HepG2 (cell line): ENCODE measurements around the gene KHK. TPM values are rescaled to one million over a fixed set of nuclear protein-coding genes. Genes with fewer than 3 reads are reported as not detected.

Source experiments
- CEBPZ ChIP-seq: IDR thresholded peaks from 2 replicates; pipeline ENCODE4 v1.6.1; 2012; ENCODE audit warnings: low read length, improper control_type of control experiment
- DPF2 ChIP-seq: sonication (generic); formaldehyde crosslinking; IDR thresholded peaks from 2 replicates; pipeline ENCODE4 v1.4.0; 2020; ENCODE audit warnings: mild to moderate bottlenecking, low read depth, missing genetic modification reagents, borderline replicate concordance
- KDM5B ChIP-seq: sonication (generic); formaldehyde crosslinking; IDR thresholded peaks from 2 replicates; pipeline ENCODE4 v1.4.0; 2020; ENCODE audit warnings: missing genetic modification reagents, mild to moderate bottlenecking, borderline replicate concordance
- MED13 ChIP-seq: sonication (generic); formaldehyde crosslinking; IDR thresholded peaks from 2 replicates; pipeline ENCODE4 v1.5.0; 2020; ENCODE audit warnings: missing genetic modification reagents
- MXD4 ChIP-seq: IDR thresholded peaks from 2 replicates; pipeline ENCODE4 v1.6.1; 2016; ENCODE audit warnings: mild to moderate bottlenecking, missing biosample characterization, missing genetic modification reagents
- MYNN ChIP-seq: sonication (generic); formaldehyde crosslinking; IDR thresholded peaks from 2 replicates; pipeline ENCODE4 v1.4.0; 2020; ENCODE audit warnings: mild to moderate bottlenecking, low read depth, missing genetic modification reagents
- PHB2 ChIP-seq: fragments of 450-650 bp; IDR thresholded peaks from 2 replicates; pipeline ENCODE4 v1.6.1; 2018; ENCODE audit not compliant: partially characterized antibody
- UBTF ChIP-seq: sonication (generic); formaldehyde crosslinking; IDR thresholded peaks from 2 replicates; pipeline ENCODE4 v1.4.0; 2020; ENCODE audit warnings: mild to moderate bottlenecking, missing genetic modification reagents
- ZBTB1 ChIP-seq: sonication (generic); formaldehyde crosslinking; IDR thresholded peaks from 2 replicates; pipeline ENCODE4 v1.4.0; 2020; ENCODE audit warnings: missing genetic modification reagents, borderline replicate concordance
- ZBTB39 ChIP-seq: sonication (generic); formaldehyde crosslinking; IDR thresholded peaks from 2 replicates; pipeline ENCODE4 v1.5.0; 2020; ENCODE audit warnings: missing genetic modification reagents
- ZIK1 ChIP-seq: sonication (generic); formaldehyde crosslinking; IDR thresholded peaks from 2 replicates; pipeline ENCODE4 v1.5.0; 2020; ENCODE audit warnings: mild to moderate bottlenecking, low read depth, missing genetic modification reagents, borderline replicate concordance
- ZMYM3 ChIP-seq: sonication (generic); formaldehyde crosslinking; IDR thresholded peaks from 2 replicates; pipeline ENCODE4 v1.5.1; 2020; ENCODE audit warnings: mild to moderate bottlenecking, missing genetic modification reagents
- ZNF225 ChIP-seq: sonication (generic); formaldehyde crosslinking; IDR thresholded peaks from 2 replicates; pipeline ENCODE4 v1.4.0; 2020; ENCODE audit warnings: mild to moderate bottlenecking, missing genetic modification reagents
- ZNF446 ChIP-seq: sonication (generic); formaldehyde crosslinking; IDR thresholded peaks from 2 replicates; pipeline ENCODE4 v1.5.0; 2020; ENCODE audit warnings: mild to moderate bottlenecking, missing genetic modification reagents
- ZNF564 ChIP-seq: sonication (generic); formaldehyde crosslinking; IDR thresholded peaks from 2 replicates; pipeline ENCODE4 v1.8.1; 2023; ENCODE audit warnings: mild to moderate bottlenecking, missing genetic modification reagents
- ZNF660 ChIP-seq: sonication (generic); formaldehyde crosslinking; IDR thresholded peaks from 2 replicates; pipeline ENCODE4 v1.5.1; 2020; ENCODE audit warnings: mild to moderate bottlenecking, low read depth, missing genetic modification reagents, borderline replicate concordance
- ZNF672 ChIP-seq: sonication (generic); formaldehyde crosslinking; IDR thresholded peaks from 2 replicates; pipeline ENCODE4 v1.8.1; 2022; ENCODE audit warnings: missing genetic modification reagents
- ZNF770 ChIP-seq: sonication (generic); formaldehyde crosslinking; IDR thresholded peaks from 2 replicates; pipeline ENCODE4 v1.5.0; 2020; ENCODE audit warnings: mild to moderate bottlenecking, missing genetic modification reagents
- ZSCAN22 ChIP-seq: sonication (generic); formaldehyde crosslinking; IDR thresholded peaks from 2 replicates; pipeline ENCODE4 v1.4.0; 2020; ENCODE audit warnings: mild to moderate bottlenecking, missing genetic modification reagents
- polyA plus RNA-seq, 8 experiments: library from polyadenylated mRNA; depleted of rRNA in 3 of 8; stranded (reverse) in 7 of 8; unstranded in 1 of 8; fragments of >200 nt; fragmentation: Illumina TruSeq in 4 of 8; extraction: Trizol in 4 of 8; gene quantifications; 2 replicates each; pipeline versions ENCODE4 v1.2.1 to v1.2.3, GENCODE V29; 2011 to 2016; ENCODE audit warnings: low read depth in 4 of 8, missing spikeins in 1 of 8, mixed read lengths in 1 of 8; ENCODE audit not compliant: insufficient read depth in 1 of 8
- total RNA-seq, 5 experiments: library from RNA; depleted of rRNA; stranded (reverse); fragments of >200 nt; fragmentation: Illumina TruSeq; extraction: Trizol; gene quantifications; 2 replicates each; pipeline ENCODE4 v1.2.3, GENCODE V29; 2016; ENCODE audit warnings: low read depth in 1 of 5

KHK gene
- total and polyA plus RNA-seq, 2 of the 13 experiments (the other 11 are each of a cell fraction or from before 2014, with no cell fraction given), result 40.9 to 99.2 TPM

- TF ChIP-seq PHB2 (no peak), ZNF564 (CRISPR knock-in tag) (no peak), ZSCAN22 (peak; percentile 49; the same call in 1 of the 2 replicates), DPF2 (CRISPR knock-in tag) (peak; percentile 87), ZNF446 (CRISPR knock-in tag) (no peak), MED13 (CRISPR knock-in tag) (no peak), ZNF770 (CRISPR knock-in tag) (peak; percentile 97), ZBTB1 (no peak), MXD4 (CRISPR knock-in tag) (peak; percentile 65; the same call in 1 of the 2 replicates), MYNN (CRISPR knock-in tag) (no peak), ZBTB39 (CRISPR knock-in tag) (peak; percentile 83; the same call in 1 of the 2 replicates), ZIK1 (no peak), ZMYM3 (CRISPR knock-in tag) (peak; percentile 87), ZNF660 (CRISPR knock-in tag) (no peak), ZNF225 (CRISPR knock-in tag) (peak; percentile 48; the same call in 1 of the 2 replicates), UBTF (peak; percentile 74), KDM5B (CRISPR knock-in tag) (no peak; the same call in 1 of the 2 replicates), ZNF672 (no peak; the same call in 1 of the 2 replicates), CEBPZ (no peak)
Observed at GRCh38 chr2:27093430-27094352, 7.1 kb downstream of the KHK start (continued).
